HG03439 (cell line): Measurements from ENCODE around the gene C1QTNF12.

Experiments
- ATAC-seq: cut with Tn5 transposase; IDR thresholded peaks from one replicate; pipeline ENCODE4 v1.9.1; 2021; ENCODE audit warnings: mild to moderate bottlenecking, moderate library complexity; ENCODE audit not compliant: unreplicated experiment

C1QTNF12 gene

GRCh38 chr1:1230656-1231399 is 15.7 kb downstream of the C1QTNF12 start:
- ATAC-seq: no peak

GRCh38 chr1:1229770-1230169 is 16.8 kb downstream of the C1QTNF12 start:
- no peak for ATAC-seq

- no peak for ATAC-seq
These were observed 17.8 kb downstream of the C1QTNF12 start for GRCh38 chr1:1228596-1229321.

GRCh38 chr1:1228187-1228586 is 18.3 kb downstream of the C1QTNF12 start:
- ATAC-seq: no peak

- no peak for ATAC-seq
These were observed 19.1 kb downstream of the C1QTNF12 start for GRCh38 chr1:1227386-1227785.

- no peak for ATAC-seq
These were observed 19.8 kb downstream of the C1QTNF12 start for GRCh38 chr1:1226566-1227362.

GRCh38 chr1:1225913-1226312 is 20.6 kb downstream of the C1QTNF12 start:
- ATAC-seq: no peak

- no peak for ATAC-seq
These were observed 21.2 kb downstream of the C1QTNF12 start for GRCh38 chr1:1225238-1225845.

- ATAC-seq: no peak
These were observed 22.6 kb downstream of the C1QTNF12 start for GRCh38 chr1:1223891-1224290.

GRCh38 chr1:1223321-1223720 is 23.2 kb downstream of the C1QTNF12 start:
- ATAC-seq: no peak

GRCh38 chr1:1222575-1223225 is 23.8 kb downstream of the C1QTNF12 start:
- ATAC-seq: no peak

GRCh38 chr1:1221887-1222574 is 24.5 kb downstream of the C1QTNF12 start:
- no peak for ATAC-seq

- ATAC-seq: no peak
These were observed 26.3 kb downstream of the C1QTNF12 start for GRCh38 chr1:1220197-1220596.

- ATAC-seq: no peak
These were observed 27.2 kb downstream of the C1QTNF12 start for GRCh38 chr1:1219341-1219740.

GRCh38 chr1:1218524-1219200 is 27.9 kb downstream of the C1QTNF12 start:
- no peak for ATAC-seq

- no peak for ATAC-seq
These were observed 28.6 kb downstream of the C1QTNF12 start for GRCh38 chr1:1217621-1218523.

- ATAC-seq: no peak
These were observed 29.5 kb downstream of the C1QTNF12 start for GRCh38 chr1:1216770-1217620.
